HG03521 (cell line): ENCODE measurements around the gene MRPL40.
A peak's percentile ranks its signal among the peaks of the same experiment; 100 is the strongest.

ENCODE experiments used
- ATAC-seq: cut with Tn5 transposase; IDR thresholded peaks from one replicate; pipeline ENCODE4 v1.9.1; 2021; ENCODE audit warnings: mild to moderate bottlenecking, moderate library complexity; ENCODE audit not compliant: unreplicated experiment

Gene MRPL40

GRCh38 chr22:19406281-19406811 is 26.0 kb upstream of the MRPL40 start:
- ATAC-seq: no peak

DNA sequence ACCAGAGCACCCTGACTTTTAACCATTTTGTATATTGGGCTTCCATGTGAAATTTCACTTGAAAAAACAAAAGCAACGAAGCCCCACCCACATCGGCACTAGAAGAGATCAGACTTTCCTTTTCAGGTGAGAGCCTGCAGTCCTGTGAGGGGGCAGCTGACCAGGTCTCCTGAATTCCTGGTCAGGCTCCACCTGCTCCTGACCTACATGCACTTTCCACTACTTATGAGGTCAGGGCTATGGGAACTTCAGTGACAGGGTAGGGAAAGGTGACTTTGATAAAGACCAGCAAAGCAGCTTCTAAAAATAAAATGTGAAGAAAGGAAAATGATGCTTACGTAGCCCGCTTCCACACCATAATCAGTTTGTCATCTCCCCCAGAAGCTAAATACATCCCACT is 25.5 kb upstream of the MRPL40 start:
- ATAC-seq: no peak

DNA sequence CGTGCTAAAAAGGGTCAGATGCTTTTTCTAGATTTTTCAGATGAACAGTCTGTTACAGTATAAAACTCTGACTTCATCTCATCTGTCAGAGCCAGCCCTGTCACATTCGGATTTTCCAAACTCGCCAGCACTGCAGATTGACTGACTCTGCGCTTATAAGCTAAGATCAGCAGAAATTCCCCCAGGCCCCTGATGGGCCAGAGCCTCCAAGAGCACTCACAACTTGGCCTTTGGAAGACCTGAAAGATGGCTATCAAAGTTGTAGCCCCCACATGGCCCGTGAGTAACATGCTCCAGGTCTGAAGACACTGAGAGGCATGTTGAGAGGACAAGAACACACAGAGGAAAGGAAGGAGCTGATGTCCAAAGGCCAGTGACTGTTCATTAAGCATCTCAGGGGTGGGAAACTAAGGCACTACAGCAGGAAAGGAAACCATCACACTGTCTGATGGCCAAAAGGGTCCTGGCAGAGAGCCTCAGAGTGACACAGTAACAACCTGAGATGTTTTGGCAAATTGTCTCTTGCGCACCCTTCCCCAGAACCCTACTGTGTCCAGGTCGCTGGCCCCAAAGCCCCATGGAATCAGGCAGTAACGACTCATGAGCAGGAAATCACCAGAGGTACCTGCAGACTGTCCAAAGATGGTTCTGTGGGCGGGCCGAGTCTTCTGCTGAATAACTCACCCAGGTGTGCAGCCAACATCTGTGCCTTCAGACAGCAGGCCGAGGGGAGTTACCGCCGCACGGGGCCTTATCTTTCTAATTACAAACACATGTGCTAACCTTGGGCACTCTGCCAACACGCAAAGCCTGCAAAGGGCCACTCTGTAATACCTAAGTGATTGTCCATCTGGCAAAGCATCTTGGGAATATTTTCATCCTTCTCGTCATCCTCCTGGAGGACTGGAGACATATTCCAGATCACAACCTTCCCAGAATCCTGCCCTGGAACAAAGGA is 24.4 kb upstream of the MRPL40 start:
- ATAC-seq: no peak

GRCh38 chr22:19410941-19411689 is 21.2 kb upstream of the MRPL40 start:
- ATAC-seq: no peak

GRCh38 chr22:19411690-19412045 is 20.7 kb upstream of the MRPL40 start:
- no peak for ATAC-seq

DNA sequence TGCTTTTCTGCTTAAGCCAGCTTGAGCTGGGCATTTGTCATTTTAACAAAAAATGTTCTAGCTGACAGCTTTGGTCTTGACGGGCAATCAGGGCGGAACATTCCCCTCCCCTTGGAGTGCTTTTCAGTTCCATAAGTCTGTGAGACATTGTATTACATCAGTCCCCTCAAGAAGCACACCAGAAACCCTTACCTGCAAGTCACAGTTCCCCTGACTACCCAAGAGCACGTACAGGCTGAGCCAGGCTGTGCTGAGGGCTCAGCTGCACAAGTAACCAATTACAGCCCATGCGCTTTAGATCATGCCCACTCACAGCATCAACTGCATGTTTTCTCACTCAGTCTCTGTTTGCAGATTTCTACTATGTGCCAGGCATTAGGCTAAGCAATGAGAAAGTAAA is 19.9 kb upstream of the MRPL40 start:
- ATAC-seq: no peak

DNA sequence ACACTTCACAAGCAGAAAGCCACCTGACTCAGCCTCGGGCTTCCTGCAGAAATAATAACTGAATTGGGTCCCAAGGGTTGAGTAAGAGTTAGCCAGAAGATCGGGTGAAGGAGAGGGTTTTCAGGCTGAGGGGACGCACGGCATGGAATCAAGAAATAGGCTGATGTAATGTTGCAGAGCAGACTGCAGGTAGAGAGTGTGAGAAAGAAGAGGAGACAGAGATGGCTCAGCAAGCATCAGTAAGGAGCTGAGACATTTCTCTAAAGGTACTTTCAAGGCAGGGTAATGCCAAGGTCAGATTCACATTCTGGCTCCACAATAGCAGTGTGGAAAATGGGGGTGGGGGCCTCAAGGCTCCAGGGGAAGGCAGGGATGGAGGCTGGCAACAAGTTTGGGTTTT is 19.4 kb upstream of the MRPL40 start:
- ATAC-seq: no peak

- ATAC-seq: no peak
These were observed 13.3 kb upstream of the MRPL40 start for GRCh38 chr22:19419086-19419463.

DNA sequence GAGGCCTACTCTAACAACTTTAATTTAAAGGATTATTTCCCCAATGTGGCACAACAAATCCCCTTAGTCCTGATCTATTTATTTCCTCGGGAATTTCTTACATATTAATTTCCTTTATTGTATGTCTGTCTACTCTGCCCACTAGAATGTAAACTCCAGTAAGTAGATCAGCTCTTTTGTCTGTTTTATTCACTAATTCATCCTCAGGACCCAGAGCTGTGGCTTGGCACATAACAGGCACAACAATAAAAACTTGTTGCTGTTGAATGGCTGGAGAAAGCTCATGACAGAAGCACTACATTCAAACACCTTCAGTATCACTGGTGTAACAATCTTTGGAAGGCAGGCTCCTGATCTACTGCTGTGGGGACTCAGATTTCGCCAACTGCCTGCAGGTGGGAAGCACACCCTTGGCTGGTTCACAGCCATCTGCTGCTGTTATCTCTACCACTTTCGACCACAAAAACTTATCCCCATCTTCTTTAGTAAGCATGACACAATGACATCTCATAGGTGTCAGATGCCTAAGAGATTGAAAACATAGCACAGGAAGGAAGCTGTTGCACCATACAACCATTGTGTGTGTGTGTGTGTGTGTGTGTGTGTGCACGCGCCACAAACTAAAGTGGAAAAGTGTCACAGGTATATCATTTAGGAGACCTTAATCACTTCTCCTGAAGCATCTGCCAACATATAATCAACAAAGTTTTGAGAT is 12.7 kb upstream of the MRPL40 start:
- no peak for ATAC-seq

DNA sequence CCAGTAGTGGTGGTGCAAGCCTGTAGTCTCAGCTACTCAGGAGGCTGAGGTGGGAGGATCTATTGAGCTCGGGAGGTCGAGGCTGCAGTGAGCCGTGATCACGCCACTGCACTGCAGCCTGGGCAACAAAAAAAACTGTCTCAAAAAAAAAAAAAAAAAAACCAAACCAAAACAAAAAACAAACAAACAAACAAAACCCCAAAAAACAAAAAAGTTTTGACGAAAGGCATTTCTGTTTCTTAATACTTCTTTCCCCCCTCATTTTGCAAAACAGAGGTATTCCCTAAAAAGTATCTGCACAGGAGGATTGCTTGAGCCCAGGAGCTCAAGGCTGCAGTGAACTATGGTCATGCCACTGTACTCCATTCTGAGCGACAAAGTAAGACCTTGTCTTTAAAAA is 12.0 kb upstream of the MRPL40 start:
- ATAC-seq: no peak

GRCh38 chr22:19422440-19423301 is 9.7 kb upstream of the MRPL40 start:
- no peak for ATAC-seq

GRCh38 chr22:19424186-19424500 is 8.2 kb upstream of the MRPL40 start:
- ATAC-seq: no peak

- ATAC-seq: no peak
These were observed 2.1 kb upstream of the MRPL40 start for GRCh38 chr22:19429950-19430889.

DNA sequence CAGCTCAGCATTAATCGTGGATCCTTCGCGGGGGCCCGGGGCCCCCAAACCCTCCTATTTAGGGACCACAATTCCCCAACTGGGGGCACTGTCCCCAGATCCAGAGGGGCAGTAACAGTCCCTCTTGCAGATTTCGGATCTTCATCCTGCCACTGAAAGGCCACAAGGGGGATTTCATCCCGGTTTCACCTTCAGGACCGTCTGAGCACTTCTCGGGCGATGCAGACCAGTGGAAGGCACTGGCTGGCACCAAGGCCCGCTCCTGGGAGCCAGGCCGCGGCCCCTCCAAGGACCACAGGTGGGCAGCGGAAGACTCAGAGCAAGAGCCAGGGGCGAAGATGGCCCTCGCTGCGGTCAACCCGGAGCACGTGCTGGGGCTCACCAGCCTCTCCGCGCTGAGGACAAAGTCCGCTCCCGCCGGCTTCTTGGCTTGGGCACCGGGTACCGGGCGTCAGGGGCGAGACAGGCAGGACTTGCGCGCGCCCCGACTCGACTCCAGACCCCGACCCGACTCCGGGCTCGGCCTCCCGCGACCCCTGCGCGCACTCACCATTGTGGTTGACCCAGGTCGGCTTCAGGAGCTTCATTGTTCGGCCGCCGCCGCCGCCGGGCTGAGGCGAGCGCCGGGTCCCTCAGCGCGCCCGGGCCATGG is 1.3 kb upstream of the MRPL40 start:
- peak; percentile 7 for ATAC-seq

DNA sequence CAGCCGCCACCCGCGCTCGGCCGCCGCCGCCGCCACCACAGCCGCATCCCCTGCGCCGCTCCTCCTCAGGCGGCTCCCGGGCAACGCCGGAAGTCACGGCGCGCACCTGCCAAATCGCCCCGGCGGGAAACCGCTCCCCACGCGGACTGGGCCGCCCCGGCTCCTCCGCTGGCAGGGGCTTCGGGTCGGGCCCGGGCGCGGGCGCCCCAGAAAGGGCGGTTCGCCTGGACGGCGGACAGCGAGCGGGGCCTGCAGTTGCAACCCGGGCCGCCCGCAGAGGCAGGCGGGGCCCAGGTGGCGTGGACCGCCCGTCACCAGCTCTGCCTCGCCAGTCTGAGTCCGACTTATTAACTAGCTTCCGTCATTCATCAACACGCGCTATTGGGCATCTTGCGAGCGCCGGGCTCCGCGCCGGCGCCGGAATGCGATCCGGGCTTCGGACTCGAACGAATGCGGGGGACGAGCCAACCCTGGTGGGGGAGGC is 654 bp upstream of the MRPL40 start, which contains the start of gene HIRA:
TSS of gene HIRA (minus strand) at position 85 of the 484 bp plus-strand sequence. CDS start 257 bp downstream, outside the sequence.
- ATAC-seq: peak; percentile 50

- no peak for ATAC-seq
These were observed 2.1 kb downstream of the MRPL40 start for GRCh38 chr22:19434401-19434800.

- no peak for ATAC-seq
These were observed 2.7 kb downstream of the MRPL40 start for GRCh38 chr22:19434829-19435580.
